Fibroblast of the aortic adventitia (primary cell): ENCODE data around the gene STC2. TPM values are rescaled to one million over a fixed set of nuclear protein-coding genes. Genes with fewer than 3 reads are reported as not detected.

Experiments used
- DNase-seq: peaks from one replicate; pipeline ENCODE4 v3.0.0-alpha.2; 2010; ENCODE audit warnings: low read depth
- H3K4me3 ChIP-seq: 2 replicates; pipeline ENCODE4 v1.5.1; 2011; ENCODE audit warnings: low read depth, mild to moderate bottlenecking, control low read depth, low read length, moderate library complexity
- total RNA-seq: library from RNA; depleted of rRNA; stranded (reverse); fragments of >200 nt; gene quantifications from 2 replicates; pipeline ENCODE4 v1.2.3, GENCODE V29; 2012; ENCODE audit warnings: low replicate concordance
- TF ChIP-seq, protein P1 (sequence below): IDR thresholded peaks from 2 replicates; pipeline ENCODE4 v1.5.1; 2011; ENCODE audit warnings: mild to moderate bottlenecking, low read length, control low read depth, inconsistent platforms; ENCODE audit not compliant: insufficient read depth

Gene STC2
- total RNA-seq, 1 donor, result 400 TPM

DNA sequence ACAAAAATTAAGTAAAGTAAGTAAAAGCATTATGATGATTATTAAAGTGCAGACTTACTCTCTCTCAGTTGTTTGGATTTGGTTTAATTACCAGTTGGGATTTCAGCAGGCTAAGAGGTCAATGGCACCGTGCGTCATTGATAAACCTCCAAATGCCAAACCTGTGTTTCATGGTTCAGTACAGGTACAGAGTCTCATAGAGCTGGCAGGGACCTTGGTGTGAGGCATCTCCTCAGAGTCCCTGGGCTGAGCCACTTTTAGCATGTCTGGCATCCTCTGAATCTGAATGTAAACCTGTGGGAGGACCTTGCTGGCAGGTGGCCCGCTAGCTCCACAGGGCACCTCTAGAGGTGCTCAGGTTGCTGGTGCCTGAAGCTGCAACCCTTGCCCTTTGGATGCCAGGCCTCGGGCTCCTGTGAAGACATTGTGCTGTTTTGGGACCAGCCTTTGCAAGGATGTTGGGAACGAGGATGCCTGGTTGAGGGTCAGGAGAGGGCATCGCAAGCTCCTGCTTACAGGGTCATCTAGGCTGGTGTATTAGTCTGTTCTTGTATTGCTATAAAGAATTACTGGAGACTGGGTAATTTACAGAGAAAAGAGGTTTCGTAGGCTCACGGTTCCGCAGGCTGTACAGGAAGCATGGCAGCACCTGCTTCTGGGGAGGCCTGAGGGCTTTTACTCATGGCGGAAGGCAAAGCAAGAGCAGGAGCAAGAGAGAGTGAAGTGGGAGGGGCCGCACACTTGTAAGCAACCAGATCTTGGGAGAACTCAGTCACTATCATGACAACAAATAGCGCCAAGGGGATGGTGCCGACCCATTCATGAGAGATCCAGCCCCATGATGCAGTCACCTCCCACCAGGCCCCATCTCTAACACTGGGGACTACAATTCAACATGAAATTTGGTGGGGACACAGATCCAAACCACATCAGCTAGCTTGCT, 14.9 kb upstream of the STC2 start:
- no peak overlapping the region for H3K4me3 ChIP-seq
- DNase-seq, result no peak
- TF ChIP-seq, protein P1, sequence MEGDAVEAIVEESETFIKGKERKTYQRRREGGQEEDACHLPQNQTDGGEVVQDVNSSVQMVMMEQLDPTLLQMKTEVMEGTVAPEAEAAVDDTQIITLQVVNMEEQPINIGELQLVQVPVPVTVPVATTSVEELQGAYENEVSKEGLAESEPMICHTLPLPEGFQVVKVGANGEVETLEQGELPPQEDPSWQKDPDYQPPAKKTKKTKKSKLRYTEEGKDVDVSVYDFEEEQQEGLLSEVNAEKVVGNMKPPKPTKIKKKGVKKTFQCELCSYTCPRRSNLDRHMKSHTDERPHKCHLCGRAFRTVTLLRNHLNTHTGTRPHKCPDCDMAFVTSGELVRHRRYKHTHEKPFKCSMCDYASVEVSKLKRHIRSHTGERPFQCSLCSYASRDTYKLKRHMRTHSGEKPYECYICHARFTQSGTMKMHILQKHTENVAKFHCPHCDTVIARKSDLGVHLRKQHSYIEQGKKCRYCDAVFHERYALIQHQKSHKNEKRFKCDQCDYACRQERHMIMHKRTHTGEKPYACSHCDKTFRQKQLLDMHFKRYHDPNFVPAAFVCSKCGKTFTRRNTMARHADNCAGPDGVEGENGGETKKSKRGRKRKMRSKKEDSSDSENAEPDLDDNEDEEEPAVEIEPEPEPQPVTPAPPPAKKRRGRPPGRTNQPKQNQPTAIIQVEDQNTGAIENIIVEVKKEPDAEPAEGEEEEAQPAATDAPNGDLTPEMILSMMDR, result no peak

DNA sequence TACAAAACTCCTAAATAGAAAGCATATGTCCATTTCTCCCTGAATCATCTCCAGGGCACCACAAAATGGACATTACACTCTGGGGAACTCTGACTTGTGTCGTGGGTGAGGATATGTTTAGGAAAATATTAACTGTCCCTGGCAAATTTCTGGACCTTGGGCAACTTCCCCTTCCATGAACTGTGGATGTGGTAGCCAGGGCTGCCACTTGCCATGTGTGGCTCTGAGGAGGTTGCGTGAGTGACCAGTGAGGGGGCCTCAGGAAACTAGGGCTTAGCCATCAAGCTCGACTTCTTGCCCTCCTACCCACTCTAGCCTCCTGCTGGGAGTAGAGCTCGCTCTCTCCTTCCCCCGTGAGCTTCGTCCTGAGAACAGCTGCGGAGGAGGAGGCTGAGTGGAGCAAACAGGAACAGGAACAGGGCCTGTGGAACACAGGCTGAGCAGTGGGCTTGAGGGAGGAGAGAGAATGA, 13.8 kb upstream of the STC2 start:
- no peak for DNase-seq
- TF ChIP-seq, protein P1, result no peak
- H3K4me3 ChIP-seq, result no peak overlapping the region

DNA sequence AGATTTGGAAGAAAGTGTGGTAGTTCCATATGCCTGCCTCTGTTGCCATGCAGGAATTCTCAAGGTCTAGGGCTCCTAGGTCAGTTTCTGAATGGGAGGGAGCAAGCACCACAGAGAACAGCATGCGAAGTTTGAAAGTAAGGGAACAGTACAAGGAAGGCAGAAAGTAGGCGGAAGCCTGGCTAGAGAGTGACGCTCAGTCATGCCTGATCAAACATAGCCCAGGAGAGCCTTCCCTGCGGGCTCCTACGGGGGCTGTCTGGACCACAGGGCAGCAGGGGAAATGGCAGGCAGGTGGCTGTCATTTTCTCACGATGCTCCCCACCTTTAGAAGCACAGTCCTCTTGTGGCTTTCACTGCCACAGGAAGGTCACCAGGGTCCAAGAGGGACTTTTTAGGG, 12.8 kb upstream of the STC2 start:
- DNase-seq, result no peak
- H3K4me3 ChIP-seq, result no peak overlapping the region
- TF ChIP-seq, protein P1, result no peak

DNA sequence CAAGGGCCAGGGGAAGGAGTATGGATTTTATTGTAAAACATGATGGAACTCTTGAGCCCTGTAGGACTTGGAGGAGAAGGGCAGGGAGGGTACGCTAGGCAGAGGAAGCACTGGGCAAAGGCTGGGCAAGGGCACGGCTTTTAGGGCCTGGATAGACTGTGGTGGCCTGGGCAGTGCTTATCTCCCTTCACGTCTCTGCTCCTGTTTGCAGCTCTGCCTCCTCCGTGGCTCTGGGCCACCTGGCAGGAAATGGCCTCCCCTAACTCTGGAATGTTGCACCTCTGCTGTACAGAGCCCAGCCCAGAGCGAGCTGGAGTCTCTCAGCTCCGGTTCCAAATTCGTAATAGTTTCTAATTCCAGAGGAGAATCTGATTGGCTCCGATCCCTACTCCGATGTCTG, 12.2 kb upstream of the STC2 start:
- TF ChIP-seq, protein P1, result no peak
- no peak for DNase-seq
- no peak overlapping the region for H3K4me3 ChIP-seq

DNA sequence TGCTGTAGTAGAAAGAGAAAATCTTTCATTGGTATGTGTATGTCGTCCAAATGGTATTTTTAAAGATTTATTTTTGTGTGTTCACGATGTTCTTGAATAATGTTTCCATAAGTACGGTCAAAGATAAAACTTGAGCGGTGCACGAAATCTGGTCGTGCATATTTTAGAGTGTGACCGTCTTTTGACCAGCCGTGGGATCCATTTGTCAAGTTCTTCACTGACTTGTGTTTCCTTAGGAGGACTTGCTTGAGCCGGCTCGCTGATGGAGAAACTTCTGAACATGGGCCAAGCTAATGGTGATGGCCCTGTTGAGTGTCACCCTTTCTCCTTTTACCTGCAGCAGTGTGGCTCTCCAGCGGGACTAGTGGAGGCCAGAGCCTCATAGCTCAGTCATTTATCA, 11.1 kb upstream of the STC2 start:
- H3K4me3 ChIP-seq, result no peak overlapping the region
- TF ChIP-seq, protein P1, result no peak
- DNase-seq, result no peak

DNA sequence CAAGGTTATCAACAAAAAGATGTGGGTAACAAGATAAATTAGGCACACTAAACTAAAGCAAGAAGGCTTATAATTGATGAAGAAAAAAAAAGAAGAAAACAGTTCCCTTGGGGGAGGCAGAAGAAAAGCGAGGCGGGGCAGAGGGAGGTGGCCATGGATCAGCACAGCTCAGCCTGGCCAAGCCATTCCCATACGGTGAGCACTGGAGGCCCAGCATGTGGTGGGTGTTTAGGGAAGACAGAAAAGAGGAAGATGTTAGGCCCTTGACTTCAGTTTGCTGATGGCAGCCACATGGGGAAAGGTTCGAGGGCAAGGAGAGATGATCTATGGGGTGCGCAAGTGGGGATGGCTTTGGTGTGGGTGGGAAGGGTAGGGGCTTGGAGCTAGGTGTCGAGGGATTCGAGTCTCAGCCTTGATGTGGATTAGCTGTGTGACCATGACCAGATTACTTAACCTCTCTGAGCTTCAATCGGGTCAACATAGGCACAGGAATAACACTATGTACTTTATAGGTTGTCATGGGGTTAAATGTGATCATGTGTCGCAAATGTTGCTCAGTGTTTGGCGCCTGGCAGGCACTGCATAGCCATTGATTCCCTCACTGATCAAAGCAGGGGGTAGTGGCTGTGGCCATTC, 10.3 kb upstream of the STC2 start:
- H3K4me3 ChIP-seq, result no peak overlapping the region
- TF ChIP-seq, protein P1, result no peak
- no peak for DNase-seq
